Femur (tissue), 1 donor: ENCODE results near the gene NME3.

ENCODE experiments used
- DNase-seq: peaks from one replicate; pipeline ENCODE4 v3.0.0-alpha.2; 2017

Gene NME3

GRCh38 chr16:1779741-1780676, 8.7 kb upstream of the NME3 start:
- DNase-seq, result no peak

- peak; percentile 15 for DNase-seq
Measured at GRCh38 chr16:1779234-1779701, 7.9 kb upstream of the NME3 start.

GRCh38 chr16:1778200-1779179, 7.1 kb upstream of the NME3 start:
- DNase-seq, result peak; percentile 15

GRCh38 chr16:1777375-1778199, 6.2 kb upstream of the NME3 start:
- no peak for DNase-seq

GRCh38 chr16:1776991-1777374, 5.6 kb upstream of the NME3 start:
- no peak for DNase-seq

- no peak for DNase-seq
Measured at GRCh38 chr16:1776672-1776955, 5.3 kb upstream of the NME3 start.

- DNase-seq, result no peak
Measured at GRCh38 chr16:1775846-1776671, 4.7 kb upstream of the NME3 start.

GRCh38 chr16:1775006-1775845, 3.9 kb upstream of the NME3 start:
- no peak for DNase-seq

GRCh38 chr16:1774448-1774780, 3.1 kb upstream of the NME3 start:
- DNase-seq, result no peak

- no peak for DNase-seq
Measured at GRCh38 chr16:1773703-1774447, 2.5 kb upstream of the NME3 start.

- DNase-seq, result peak; percentile 89
Measured at GRCh38 chr16:1772908-1773702, 1.8 kb upstream of the NME3 start, which contains the start of gene MRPS34. TSS of gene MRPS34 (minus strand) at chr16:1773134. CDS start at chr16:1773119, 15 bp downstream.

- no peak for DNase-seq
Measured at GRCh38 chr16:1772362-1772907, 1.1 kb upstream of the NME3 start, which contains the start of gene EME2. TSS of gene EME2 (plus strand) at chr16:1772810. CDS start at chr16:1773228, 418 bp downstream.

- no peak for DNase-seq
Measured at GRCh38 chr16:1771864-1772361, 570 bp upstream of the NME3 start.

- DNase-seq, result no peak
Measured at GRCh38 chr16:1770328-1771187, 785 bp downstream of the NME3 start.

- DNase-seq, result no peak
Measured at GRCh38 chr16:1769402-1770300, 1.7 kb downstream of the NME3 start.

GRCh38 chr16:1768767-1769401, 2.5 kb downstream of the NME3 start:
- no peak for DNase-seq
